Activated T-cell treated with anti-CD3 and anti-CD28 coated beads for 4 hours (primary cell): ENCODE results near the gene NXNL1.
"Not testable (repeated sequence)": the region's sequence is repeated elsewhere in the genome, so short reads cannot be mapped to it uniquely, and the experiment has no call there.

Experiments used
- DNase-seq: peaks from one replicate; pipeline ENCODE4 v3.0.0-alpha.2; 2020

The NXNL1 gene

GRCh38 chr19:17486545-17487240 lies 26.0 kb upstream of the NXNL1 start:
- no peak for DNase-seq

- DNase-seq: no peak
Measured at GRCh38 chr19:17484520-17485185, 23.9 kb upstream of the NXNL1 start.

GRCh38 chr19:17483605-17484002 lies 22.9 kb upstream of the NXNL1 start:
- no peak for DNase-seq

GRCh38 chr19:17482877-17483604 lies 22.3 kb upstream of the NXNL1 start:
- DNase-seq: no peak

GRCh38 chr19:17481986-17482385 lies 21.3 kb upstream of the NXNL1 start:
- DNase-seq: no peak

- no peak for DNase-seq
Measured at GRCh38 chr19:17479325-17479791, 18.6 kb upstream of the NXNL1 start.

GRCh38 chr19:17475541-17476115 lies 14.9 kb upstream of the NXNL1 start:
- no peak for DNase-seq

- not testable (repeated sequence) for DNase-seq
Measured at GRCh38 chr19:17475011-17475540, 14.3 kb upstream of the NXNL1 start.

- no peak for DNase-seq
Measured at GRCh38 chr19:17473041-17473440, 12.3 kb upstream of the NXNL1 start.

GRCh38 chr19:17471410-17472125 lies 10.8 kb upstream of the NXNL1 start:
- no peak for DNase-seq

- peak; percentile 81 for DNase-seq
Measured at GRCh38 chr19:17470068-17470841, 9.5 kb upstream of the NXNL1 start, which contains the start of gene SLC27A1. Gene SLC27A1 (plus strand): TSS chr19:17470524. CDS start chr19:17470541, 17 bp downstream.

- DNase-seq: peak; percentile 94
Measured at GRCh38 chr19:17469481-17470067, 8.8 kb upstream of the NXNL1 start.

- DNase-seq: no peak
Measured at GRCh38 chr19:17469092-17469480, 8.4 kb upstream of the NXNL1 start.

- no peak for DNase-seq
Measured at GRCh38 chr19:17468302-17469091, 7.8 kb upstream of the NXNL1 start.

- DNase-seq: no peak
Measured at GRCh38 chr19:17467471-17468301, 7.0 kb upstream of the NXNL1 start.

GRCh38 chr19:17466487-17466850 lies 5.7 kb upstream of the NXNL1 start:
- DNase-seq: no peak

GRCh38 chr19:17458970-17459369 lies 1.8 kb downstream of the NXNL1 start:
- DNase-seq: no peak

- DNase-seq: no peak
Measured at GRCh38 chr19:17457616-17458015, 3.1 kb downstream of the NXNL1 start.

GRCh38 chr19:17456127-17456526 lies 4.6 kb downstream of the NXNL1 start:
- DNase-seq: no peak
